ENCODE measurements around the gene PDCD4. TPM values are rescaled to one million over a fixed set of nuclear protein-coding genes. Genes with fewer than 3 reads are reported as not detected.

PDCD4 gene
- total and polyA plus RNA-seq, 2 of the 13 experiments (the other 11 are each of a cell fraction or from before 2014, with no cell fraction given), result 22.8 to 56.2 TPM

DNA sequence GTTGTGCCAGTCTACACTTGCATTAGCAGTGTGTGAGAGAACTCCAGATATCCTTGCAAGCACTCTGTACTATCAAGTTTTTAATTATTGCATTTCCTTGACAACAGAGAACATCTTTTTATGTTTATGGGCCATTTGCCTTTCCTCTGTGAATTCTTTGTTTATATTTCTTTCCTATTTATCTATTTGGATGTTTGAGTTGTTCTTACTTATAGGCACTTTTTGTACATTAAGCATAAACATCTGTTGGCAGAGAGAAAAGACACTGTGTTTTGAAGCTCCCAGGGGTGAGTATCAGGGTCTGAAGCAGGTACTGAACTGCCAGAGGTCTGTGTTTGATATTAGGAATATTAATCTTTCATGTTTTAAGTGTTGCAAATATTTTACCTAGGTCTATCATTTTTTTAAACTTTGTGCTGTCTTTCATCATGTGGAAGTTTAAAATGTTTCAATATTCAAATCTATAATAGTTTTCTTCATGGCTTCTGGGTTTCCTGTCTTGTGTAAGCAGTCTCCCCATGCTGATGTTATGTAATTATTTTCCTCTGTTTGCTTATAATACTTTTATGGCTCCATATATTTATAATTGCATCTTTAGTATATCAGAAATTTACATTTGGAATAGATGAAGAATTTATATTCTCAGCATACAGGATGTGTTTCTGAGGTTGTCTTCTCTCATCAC is 17.7 kb upstream of the PDCD4 start:
- H3K27ac ChIP-seq (ENCODE audit: extremely low read length, insufficient read depth, low read length), result no peak overlapping the region
- H3K36me3 ChIP-seq (replicated peaks in 1 of 2; ENCODE audit: control insufficient read depth in 1 of 2, insufficient read depth in 2 of 2, low read length in 2 of 2), result no peaks in the 10 kb centered on the region
- ChIA-PET POLR2A (no interaction called here), CTCF (ENCODE audit: low intra/inter-chr PET ratio, low total read pairs) (no interaction called here)
- DNase-seq (ENCODE audit: low spot score) (no peak), FAIRE-seq (no peak), ATAC-seq (no peak)
- peaks cover 53% of the 10 kb centered on the region for H3K4me1 ChIP-seq (ENCODE audit: insufficient read depth, low read length)
- intact Hi-C loops (cut with micrococcal nuclease; ENCODE audit: unreplicated experiment) (no loop called here), in situ Hi-C loops (cut with HindIII; ENCODE audit: extremely low pct_ligation_motif_present, low pct_unique_long_range_greater_than_20kb) (no loop called here)
- no peak overlapping the region for H3K4me2 ChIP-seq (ENCODE audit: low read depth, low read length)
- no peaks in the 10 kb centered on the region for H3K9me3 ChIP-seq (ENCODE audit: low read length)
- H4K20me1 ChIP-seq (ENCODE audit: insufficient read depth, low read length), result no peaks in the 10 kb centered on the region
- no peaks in the 10 kb centered on the region for H3K79me2 ChIP-seq (ENCODE audit: insufficient read depth, low read length)
- H3K4me3 ChIP-seq (replicated peaks in 1 of 3; ENCODE audit: insufficient read depth in 1 of 3, low read depth in 2 of 3, low read length in 3 of 3), result no peak overlapping the region
- no peaks in the 10 kb centered on the region; a peak in 1 of 5 replicates for H3K27me3 ChIP-seq (ENCODE audit: control insufficient read depth in 1 of 2, insufficient read depth in 2 of 2, low read length in 2 of 2)
- no peak overlapping the region for H3K9ac ChIP-seq (ENCODE audit: insufficient read depth, low read depth, low read length)
- no peak overlapping the region for H2AFZ ChIP-seq (ENCODE audit: low read length)
- BruUV-seq (replicated peaks), result no TSS peak
- TF ChIP-seq BRCA1 (CRISPR knock-in tag; IDR thresholded peaks at IDR 0.05) (no peak), IKZF4 (CRISPR knock-in tag; IDR thresholded peaks at IDR 0.05; ENCODE audit: borderline replicate concordance, low read depth, not compliant biosample characterization) (no peak), HNRNPUL1 (IDR thresholded peaks at IDR 0.05; ENCODE audit: low read depth, low read length) (no peak), KAT7 (CRISPR knock-in tag; IDR thresholded peaks at IDR 0.05; ENCODE audit: borderline replicate concordance) (no peak), SOX13 (IDR thresholded peaks at IDR 0.05) (no peak), SOX13 (CRISPR knock-in tag; conservative IDR thresholded peaks at IDR 0.05 in 1 of 2, IDR thresholded peaks at IDR 0.05 in 1 of 2) (no peak), FOXO1 (CRISPR knock-in tag; IDR thresholded peaks at IDR 0.05) (no peak), ZNF687 (CRISPR knock-in tag; IDR thresholded peaks at IDR 0.05) (no peak), GABPA (IDR thresholded peaks at IDR 0.05; ENCODE audit: low read depth, low read length) (no peak), GABPA (CRISPR knock-in tag; IDR thresholded peaks at IDR 0.05; ENCODE audit: low read depth) (no peak), KIAA2018 (CRISPR knock-in tag; IDR thresholded peaks at IDR 0.05; ENCODE audit: borderline replicate concordance) (no peak)
